Measurements from ENCODE around the gene SNCA.

GRCh38 chr4:89797117-89797516, 39.8 kb downstream of the SNCA start:
- TF ChIP-seq CTCF (IDR thresholded peaks at IDR 0.05; ENCODE audit: low read length) = no peak
- no peak for TF ChIP-seq EZH2 (IDR thresholded peaks at IDR 0.05; ENCODE audit: borderline replicate concordance, low read length)
